GM19372 (cell line): Measurements from ENCODE around the gene PTGER3.

Experiments
- ATAC-seq: cut with Tn5 transposase; IDR thresholded peaks from one replicate; pipeline ENCODE4 v1.9.1; 2021; ENCODE audit warnings: mild to moderate bottlenecking, low read depth, moderate library complexity; ENCODE audit not compliant: unreplicated experiment

PTGER3 gene

GRCh38 chr1:71053758-71054157 lies 6.1 kb upstream of the PTGER3 start:
- no peak for ATAC-seq

DNA sequence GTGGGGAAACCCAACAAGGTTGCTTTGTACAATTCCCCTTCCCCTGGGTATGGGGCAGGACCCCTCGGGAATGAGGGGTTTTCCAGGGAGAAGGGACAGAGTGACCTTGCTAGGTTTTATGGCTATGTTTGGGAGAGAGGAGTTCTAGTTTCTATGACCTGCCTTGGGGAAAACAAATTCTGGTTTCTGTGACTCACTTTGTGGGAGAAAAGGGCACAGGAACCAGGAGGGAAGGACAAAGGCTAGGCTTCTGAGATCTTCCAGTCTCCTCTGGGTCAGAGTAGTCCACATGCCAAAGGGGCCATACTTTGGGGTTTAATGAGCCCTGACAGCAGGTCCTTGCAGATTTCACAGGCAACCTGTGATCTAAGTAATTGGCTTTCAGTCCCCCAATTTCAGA lies 5.5 kb upstream of the PTGER3 start:
- no peak for ATAC-seq

GRCh38 chr1:71049951-71050598 lies 2.5 kb upstream of the PTGER3 start:
- peak; percentile 44 for ATAC-seq

GRCh38 chr1:71046891-71047634 lies 553 bp downstream of the PTGER3 start:
- no peak for ATAC-seq

DNA sequence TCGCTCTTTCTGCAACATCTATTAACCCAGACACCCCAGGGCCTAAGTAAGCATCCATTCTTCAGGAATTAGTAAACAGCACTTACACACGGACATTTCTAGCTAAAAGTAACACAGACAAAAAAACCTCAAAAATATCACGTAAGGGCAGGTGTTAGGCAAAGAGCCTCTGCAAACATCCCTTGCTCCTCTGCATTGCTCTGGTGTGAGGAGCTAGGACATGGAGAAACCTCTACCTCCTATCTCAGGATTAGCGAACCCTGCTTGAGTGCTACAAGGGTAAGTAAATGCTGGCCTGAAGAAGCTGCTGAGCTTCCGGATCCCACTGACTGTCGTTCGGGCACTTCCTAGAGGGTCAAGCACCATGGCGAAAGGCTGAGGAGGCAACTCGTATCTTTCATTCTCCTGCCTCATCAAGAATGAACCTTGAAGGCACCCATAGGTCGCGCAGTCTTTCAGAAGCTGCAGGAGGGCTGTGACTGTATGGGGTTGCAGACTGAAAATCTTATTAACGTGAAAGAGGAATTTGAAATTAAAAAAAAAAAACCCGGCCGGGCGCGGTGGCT lies 2.1 kb downstream of the PTGER3 start:
- ATAC-seq = no peak

DNA sequence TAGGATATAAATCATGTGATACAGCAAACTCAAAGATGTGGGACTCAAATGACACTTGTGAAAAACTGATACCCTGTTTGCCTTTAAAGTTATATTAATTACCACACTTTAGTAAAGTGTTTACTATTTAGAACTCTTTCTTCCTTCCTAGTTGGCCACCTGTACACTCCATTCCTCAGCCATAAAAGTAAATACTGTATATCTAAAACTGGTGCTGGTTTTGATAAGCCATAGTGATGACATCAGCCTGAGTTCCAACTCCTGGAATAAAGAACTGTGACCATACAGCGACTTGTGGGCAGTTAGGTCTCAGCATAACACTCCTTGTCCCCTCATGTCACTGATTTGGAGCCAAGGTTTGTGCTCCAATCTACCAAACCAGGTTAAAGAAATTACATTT lies 2.8 kb downstream of the PTGER3 start:
- no peak for ATAC-seq

DNA sequence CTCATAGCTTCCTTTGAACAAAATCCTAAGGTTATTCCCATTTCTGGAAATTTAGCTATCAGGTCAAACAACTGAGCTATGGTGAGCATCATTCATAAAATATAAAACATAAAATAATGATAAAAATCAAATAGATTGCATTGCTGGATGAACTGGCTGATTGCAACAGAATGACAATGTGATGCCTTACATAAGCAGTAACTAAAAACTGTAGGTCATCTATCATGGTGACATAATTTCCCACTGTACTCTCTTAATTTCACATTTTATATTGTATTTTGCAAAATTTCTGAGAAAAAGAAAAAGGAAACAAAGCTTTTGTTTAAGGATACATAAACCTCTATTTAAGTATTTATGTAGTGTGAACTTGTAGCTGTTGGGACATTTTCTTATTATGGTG lies 4.6 kb downstream of the PTGER3 start:
- ATAC-seq = no peak

GRCh38 chr1:71041806-71042205 lies 5.8 kb downstream of the PTGER3 start:
- ATAC-seq = no peak

GRCh38 chr1:71039661-71040262 lies 7.9 kb downstream of the PTGER3 start:
- no peak for ATAC-seq

- no peak for ATAC-seq
These were observed 8.7 kb downstream of the PTGER3 start for GRCh38 chr1:71038942-71039341.

DNA sequence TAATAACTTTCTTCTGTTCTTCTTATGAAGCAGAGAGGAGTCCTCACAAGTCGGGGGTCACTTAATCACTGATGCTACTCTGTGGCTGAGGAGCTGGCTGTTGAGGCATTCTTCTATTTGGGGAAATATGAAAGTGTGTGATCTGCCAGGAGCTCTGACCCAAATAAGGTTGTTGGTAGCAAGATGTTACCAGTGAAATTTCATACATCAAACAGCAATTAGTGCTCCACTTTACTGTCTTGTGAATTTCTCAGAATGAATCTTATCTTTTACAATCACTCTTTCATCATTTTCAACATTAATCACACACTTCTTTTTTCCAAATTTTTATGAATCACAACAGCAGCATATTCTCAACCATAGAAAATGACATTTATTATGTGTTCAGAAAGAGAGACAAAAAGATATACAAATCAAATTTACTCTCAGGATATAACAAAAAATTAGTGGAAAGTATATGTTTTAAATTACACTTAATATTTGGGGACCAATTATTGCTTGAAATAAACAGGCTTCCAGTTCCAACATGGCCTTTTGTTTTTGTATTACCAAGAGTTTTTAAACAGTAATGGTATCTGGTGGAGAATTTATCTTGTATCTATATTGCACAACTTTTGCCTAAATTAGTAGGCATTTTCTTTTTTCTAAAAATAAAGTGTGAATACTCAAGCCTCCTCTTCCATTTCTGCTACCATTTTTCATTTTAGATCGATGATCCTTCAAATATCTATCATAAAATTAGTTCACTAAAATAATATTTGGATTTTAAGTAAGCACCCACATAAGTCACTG lies 9.6 kb downstream of the PTGER3 start:
- ATAC-seq = no peak

DNA sequence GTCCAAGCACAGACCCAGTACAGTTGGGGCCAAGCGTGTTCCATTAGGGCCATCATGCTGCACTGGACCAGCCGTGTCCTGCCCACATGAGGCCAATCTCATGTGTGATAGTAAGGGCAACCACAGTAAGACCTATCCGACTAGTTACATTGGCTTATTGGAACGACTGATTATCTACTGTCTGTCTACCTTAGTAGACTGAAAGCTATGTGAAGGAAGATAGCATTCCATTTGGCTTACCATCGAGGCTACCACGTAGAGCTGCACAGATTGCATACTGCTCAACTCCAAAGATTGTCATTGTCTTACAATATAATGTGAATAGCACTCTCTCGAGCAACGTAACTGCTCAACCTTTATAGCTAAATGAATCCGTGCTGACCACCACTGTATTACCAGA lies 10.6 kb downstream of the PTGER3 start:
- no peak for ATAC-seq

DNA sequence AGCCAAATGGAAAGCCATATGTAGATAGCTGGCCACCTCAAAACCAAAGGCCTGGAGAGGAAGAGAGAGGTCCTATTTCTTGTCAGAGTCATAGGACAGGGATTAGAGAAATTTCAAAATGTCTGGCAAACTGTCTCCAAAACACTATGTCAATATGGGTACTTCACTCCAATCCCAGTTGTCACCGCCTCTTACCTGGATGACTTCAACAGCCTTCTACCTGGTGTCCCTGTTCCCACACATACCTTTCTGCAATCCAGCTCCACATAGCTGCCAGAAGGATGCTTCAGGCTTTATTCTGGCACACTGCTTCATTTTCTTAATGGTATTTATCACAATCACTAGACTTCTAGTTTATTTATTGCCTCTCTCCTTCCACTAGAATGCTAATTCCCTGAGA lies 14.5 kb downstream of the PTGER3 start:
- no peak for ATAC-seq

DNA sequence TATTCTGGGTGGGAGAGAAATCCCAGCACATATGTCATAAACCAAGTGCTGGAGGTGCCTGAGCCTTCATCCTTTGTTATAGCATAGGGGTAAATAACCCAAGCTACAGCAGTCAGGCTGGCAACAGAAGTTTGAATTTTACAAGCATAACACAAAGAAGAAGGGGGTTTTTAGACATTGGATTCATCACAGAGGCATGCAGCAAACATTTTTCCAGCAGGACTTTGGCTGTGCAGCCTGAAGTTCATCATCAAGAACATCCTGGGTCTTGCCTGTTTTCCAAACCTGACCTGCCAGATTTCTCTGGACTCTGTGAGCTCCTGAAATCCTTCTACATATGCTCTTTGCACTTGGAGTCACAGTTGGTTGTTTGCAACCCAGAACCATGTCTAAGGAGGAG lies 16.2 kb downstream of the PTGER3 start:
- ATAC-seq = no peak

GRCh38 chr1:71030026-71030425 lies 17.6 kb downstream of the PTGER3 start:
- no peak for ATAC-seq

GRCh38 chr1:71028981-71029380 lies 18.6 kb downstream of the PTGER3 start:
- no peak for ATAC-seq

DNA sequence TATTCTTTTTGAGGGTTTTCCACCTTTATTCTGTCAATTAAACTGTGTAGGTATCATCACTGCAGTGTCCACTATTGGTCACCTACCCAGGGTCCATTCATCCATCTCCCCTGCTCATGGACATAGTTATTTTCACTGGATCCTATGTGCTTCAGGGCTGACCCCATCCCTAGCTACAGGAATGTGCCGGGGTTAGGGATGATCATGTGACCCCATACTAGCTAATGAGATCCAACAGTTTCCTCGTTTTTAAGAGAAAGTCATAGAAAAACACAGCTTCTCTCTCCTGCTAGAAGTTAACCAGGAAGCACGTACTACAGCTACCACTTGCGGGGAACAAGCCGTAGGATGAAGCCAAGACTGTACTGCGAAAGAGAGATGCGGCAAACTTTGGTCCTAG lies 19.6 kb downstream of the PTGER3 start:
- no peak for ATAC-seq

DNA sequence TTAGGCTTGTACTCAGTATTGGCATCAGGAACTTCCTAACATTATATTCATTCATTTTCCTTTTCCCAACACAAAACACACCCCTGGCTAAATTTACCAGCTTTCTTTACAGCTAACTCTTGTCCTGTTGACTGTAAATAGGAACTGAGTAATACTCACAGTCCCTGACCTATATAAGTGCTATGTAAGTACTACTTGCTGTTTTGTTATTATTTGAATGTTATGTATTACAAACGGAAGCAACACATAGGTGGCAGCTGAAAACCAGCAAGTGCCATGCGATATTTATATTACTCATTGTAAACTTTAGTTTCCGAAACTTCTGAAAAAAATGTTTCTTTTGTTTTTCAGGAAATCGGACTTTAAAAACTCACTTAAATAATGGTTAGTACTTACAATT lies 21.5 kb downstream of the PTGER3 start:
- ATAC-seq = no peak

- ATAC-seq = no peak
These were observed 24.1 kb downstream of the PTGER3 start for GRCh38 chr1:71023515-71023914.

- ATAC-seq = no peak
These were observed 28.2 kb downstream of the PTGER3 start for GRCh38 chr1:71019233-71019969.
